Right ventricle myocardium superior (tissue), 1 donor: Measurements from ENCODE around the gene OR52B6. TPM values are rescaled to one million over a fixed set of nuclear protein-coding genes. Genes with fewer than 3 reads are reported as not detected.

Experiments used
- ATAC-seq: fragments of 200-7000 bp; cut with Tn5 transposase; one replicate; pipeline ENCODE4 v1.9.1; 2020; ENCODE audit warnings: mild to moderate bottlenecking; ENCODE audit not compliant: poor library complexity
- DNase-seq: peaks from one replicate; pipeline ENCODE4 v3.0.0-alpha.2; 2020
- intact Hi-C: fragments of 100-400 bp; cut with DNase I; formaldehyde crosslinking; loops from one replicate; pipeline ENCODE4 v1.11.2; 2022
- total RNA-seq: library from RNA; stranded (reverse); fragmentation: NEBNext Ultra II Directional; extraction: Animal tissue kit (Norgen Biotek cat#: 25700); gene quantifications from one replicate; pipeline ENCODE4 v1.2.1, GENCODE V29; 2021
- donor health status: DM: no; HTN: yes; CAD: no; lungs with severe emphysema.

Gene OR52B6
- total RNA-seq, 1 donor from 2014 or later = not detected

GRCh38 chr11:5625281-5625680 is 44.6 kb downstream of the OR52B6 start:
- no peak for DNase-seq
- ATAC-seq = peak; percentile 21
- intact Hi-C loops = no loop called here

- DNase-seq (no peak), ATAC-seq (no peak)
- intact Hi-C loops = no loop called here
Observed at GRCh38 chr11:5626196-5626595, 45.5 kb downstream of the OR52B6 start.

- no peak for ATAC-seq
- intact Hi-C loops = no loop called here
- DNase-seq = no peak
Observed at GRCh38 chr11:5631417-5631816, 50.7 kb downstream of the OR52B6 start.

Other genes with a start within 250 kb of the OR52B6 start
- not detected for gene OR51B5, start 237.4 kb upstream of the OR52B6 start, total RNA-seq
- gene OR51B6, start 229.4 kb upstream of the OR52B6 start, total RNA-seq = not detected
- gene OR51M1, start 197.1 kb upstream of the OR52B6 start, total RNA-seq = not detected
- not detected for gene OR51Q1, start 158.8 kb upstream of the OR52B6 start, total RNA-seq
- gene OR51I1, start 139.4 kb upstream of the OR52B6 start, total RNA-seq = not detected
- gene OR51I2, start 131.6 kb upstream of the OR52B6 start, total RNA-seq = not detected
- gene OR52D1, start 92.2 kb upstream of the OR52B6 start, total RNA-seq = not detected
- gene UBQLN3, start 70.9 kb upstream of the OR52B6 start, total RNA-seq = not detected
- gene UBQLNL, start 64.2 kb upstream of the OR52B6 start, total RNA-seq = not detected
- gene OR52H1, start 32.3 kb upstream of the OR52B6 start, total RNA-seq = not detected
- 0.91 TPM for gene TRIM6, start 15.8 kb downstream of the OR52B6 start, total RNA-seq
- 1.6 TPM for gene TRIM34, start 44.1 kb downstream of the OR52B6 start, total RNA-seq
- 8.1 TPM for gene TRIM5, start 104.2 kb downstream of the OR52B6 start, total RNA-seq
- 18.2 TPM for gene TRIM22, start 108.9 kb downstream of the OR52B6 start, total RNA-seq
- gene OR56B1, start 155.6 kb downstream of the OR52B6 start, total RNA-seq = not detected
- gene OR52N4, start 173.4 kb downstream of the OR52B6 start, total RNA-seq = not detected
- gene OR52N5, start 202.5 kb downstream of the OR52B6 start, total RNA-seq = not detected
- gene OR52N1, start 210.4 kb downstream of the OR52B6 start, total RNA-seq = not detected
- gene OR52N2, start 228.0 kb downstream of the OR52B6 start, total RNA-seq = not detected